MM.1S (cell line): ENCODE measurements around the gene INSRR.

ENCODE experiments used
- DNase-seq: peaks from one replicate; pipeline ENCODE4 v3.0.0-alpha.2; 2015
- H2AFZ ChIP-seq: fragments of 300-600 bp; sonication (generic); 2 replicates; pipeline ENCODE4 v1.6.0; 2016; ENCODE audit warnings: antibody characterized with exemption, low read length
- H3F3A ChIP-seq: fragments of 300-600 bp; sonication (generic); 2 replicates; pipeline ENCODE4 v1.6.1; 2016; ENCODE audit warnings: mild to moderate bottlenecking, antibody characterized with exemption, low read length, moderate library complexity, mixed read lengths; ENCODE audit not compliant: insufficient read depth
- H3K27ac ChIP-seq: fragments of 300-600 bp; sonication (generic); 2 replicates; pipeline ENCODE4 v1.5.1; 2016; ENCODE audit warnings: mild to moderate bottlenecking, low read length
- H3K27me3 ChIP-seq: fragments of 300-600 bp; sonication (generic); replicated peaks from 2 replicates; pipeline ENCODE4 v1.6.0; 2016; ENCODE audit warnings: low read length; ENCODE audit not compliant: insufficient read depth
- H3K36me3 ChIP-seq: fragments of 300-600 bp; sonication (generic); replicated peaks from 2 replicates; pipeline ENCODE4 v1.6.1; 2016; ENCODE audit warnings: mild to moderate bottlenecking, low read length, mixed read lengths; ENCODE audit not compliant: insufficient read depth
- H3K4me1 ChIP-seq: fragments of 300-600 bp; sonication (generic); 2 replicates; pipeline ENCODE4 v1.6.1; 2016; ENCODE audit warnings: low read length, mixed read lengths
- H3K4me2 ChIP-seq: fragments of 300-600 bp; sonication (generic); 2 replicates; pipeline ENCODE4 v1.6.0; 2016; ENCODE audit warnings: low read depth, low read length
- H3K4me3 ChIP-seq: fragments of 300-600 bp; sonication (generic); 2 replicates; pipeline ENCODE4 v1.5.1; 2016; ENCODE audit warnings: low read length, mixed read lengths
- H3K79me2 ChIP-seq: fragments of 300-600 bp; sonication (generic); 2 replicates; pipeline ENCODE4 v1.6.1; 2016; ENCODE audit warnings: mixed run types, low read length, mixed read lengths
- H3K9ac ChIP-seq: fragments of 300-600 bp; sonication (generic); 2 replicates; pipeline ENCODE4 v1.6.1; 2016; ENCODE audit warnings: low read length, mixed read lengths
- H3K9me2 ChIP-seq: fragments of 300-600 bp; sonication (generic); replicated peaks from 2 replicates; pipeline ENCODE4 v1.6.1; 2016; ENCODE audit warnings: mild to moderate bottlenecking, low read length, mixed read lengths; ENCODE audit not compliant: insufficient read depth
- H3K9me3 ChIP-seq: fragments of 300-600 bp; sonication (generic); replicated peaks from 2 replicates; pipeline ENCODE4 v1.6.1; 2016; ENCODE audit warnings: mild to moderate bottlenecking, low read length, mixed read lengths; ENCODE audit not compliant: insufficient read depth
- H4K20me1 ChIP-seq: fragments of 300-600 bp; sonication (generic); 2 replicates; pipeline ENCODE4 v1.6.1; 2016; ENCODE audit warnings: mild to moderate bottlenecking, low read length, moderate library complexity, mixed read lengths; ENCODE audit not compliant: insufficient read depth
- CTCF ChIP-seq: fragments of 300-600 bp; sonication (generic); IDR thresholded peaks from 2 replicates; pipeline ENCODE4 v1.5.1; 2016; ENCODE audit warnings: antibody characterized with exemption, low read length, mixed read lengths
- EZH2 ChIP-seq: fragments of 300-600 bp; sonication (generic); optimal IDR thresholded peaks from 2 replicates; pipeline ENCODE3; 2017; ENCODE audit warnings: low read depth, mild to moderate bottlenecking, antibody characterized with exemption, low read length, mixed read lengths
- EZH2phosphoT487 ChIP-seq: fragments of 300-600 bp; sonication (generic); IDR thresholded peaks from 2 replicates; pipeline ENCODE4 v1.6.1; 2018; ENCODE audit warnings: antibody characterized with exemption, low read length

INSRR gene

GRCh38 chr1:156877433-156878170 is 18.7 kb upstream of the INSRR start:
- H3K27me3 ChIP-seq: peaks cover 56% of the 10 kb centered on the region
- no peak overlapping the region for H3K4me3 ChIP-seq
- no peak overlapping the region for H3K9ac ChIP-seq
- no peaks in the 10 kb centered on the region for H4K20me1 ChIP-seq
- peaks cover 11% of the 10 kb centered on the region; the same call in 1 of the 2 replicates for H3K4me1 ChIP-seq
- H2AFZ ChIP-seq: no peak overlapping the region
- no peaks in the 10 kb centered on the region for H3F3A ChIP-seq
- no peak overlapping the region for H3K27ac ChIP-seq
- H3K9me2 ChIP-seq: no peaks in the 10 kb centered on the region
- DNase-seq: no peak
- TF ChIP-seq EZH2 (no peak), CTCF (no peak), EZH2phosphoT487 (no peak)
- no peaks in the 10 kb centered on the region for H3K36me3 ChIP-seq
- no peak overlapping the region for H3K4me2 ChIP-seq
- no peaks in the 10 kb centered on the region for H3K9me3 ChIP-seq
- H3K79me2 ChIP-seq: no peaks in the 10 kb centered on the region

GRCh38 chr1:156876281-156876680 is 17.4 kb upstream of the INSRR start:
- Histone ChIP-seq H3K27me3 (peaks cover 65% of the 10 kb centered on the region), H3K9me3 (no peaks in the 10 kb centered on the region), H3F3A (no peaks in the 10 kb centered on the region), H3K4me2 (no peak overlapping the region), H2AFZ (no peak overlapping the region), H3K4me1 (peaks cover 11% of the 10 kb centered on the region; the same call in 1 of the 2 replicates), H3K9me2 (no peaks in the 10 kb centered on the region), H3K4me3 (no peak overlapping the region), H3K27ac (no peak overlapping the region), H3K36me3 (no peaks in the 10 kb centered on the region), H4K20me1 (no peaks in the 10 kb centered on the region), H3K79me2 (no peaks in the 10 kb centered on the region), H3K9ac (no peak overlapping the region)
- no peak for DNase-seq
- TF ChIP-seq EZH2phosphoT487 (no peak), EZH2 (no peak), CTCF (no peak)

- no peak for DNase-seq
- H3K27ac ChIP-seq: no peak overlapping the region
- H3K27me3 ChIP-seq: peaks cover 74% of the 10 kb centered on the region
- H3F3A ChIP-seq: no peaks in the 10 kb centered on the region
- H3K4me1 ChIP-seq: peaks cover 2% of the 10 kb centered on the region; the same call in 1 of the 2 replicates
- no peak overlapping the region for H3K9ac ChIP-seq
- no peaks in the 10 kb centered on the region for H3K36me3 ChIP-seq
- no peak overlapping the region for H3K4me2 ChIP-seq
- TF ChIP-seq EZH2phosphoT487 (no peak), EZH2 (no peak), CTCF (no peak)
- no peak overlapping the region for H3K4me3 ChIP-seq
- H3K9me3 ChIP-seq: no peaks in the 10 kb centered on the region
- H3K9me2 ChIP-seq: no peaks in the 10 kb centered on the region
- H2AFZ ChIP-seq: no peak overlapping the region
- H4K20me1 ChIP-seq: no peaks in the 10 kb centered on the region
- no peaks in the 10 kb centered on the region for H3K79me2 ChIP-seq
Measured at GRCh38 chr1:156875341-156875615, 16.4 kb upstream of the INSRR start.
